ENCODE data around the gene EGFR. TPM values are rescaled to one million over a fixed set of nuclear protein-coding genes. Genes with fewer than 3 reads are reported as not detected.

The EGFR gene
- total RNA-seq, 2 donors from 2014 or later, result 42.5 to 44.2 TPM

DNA sequence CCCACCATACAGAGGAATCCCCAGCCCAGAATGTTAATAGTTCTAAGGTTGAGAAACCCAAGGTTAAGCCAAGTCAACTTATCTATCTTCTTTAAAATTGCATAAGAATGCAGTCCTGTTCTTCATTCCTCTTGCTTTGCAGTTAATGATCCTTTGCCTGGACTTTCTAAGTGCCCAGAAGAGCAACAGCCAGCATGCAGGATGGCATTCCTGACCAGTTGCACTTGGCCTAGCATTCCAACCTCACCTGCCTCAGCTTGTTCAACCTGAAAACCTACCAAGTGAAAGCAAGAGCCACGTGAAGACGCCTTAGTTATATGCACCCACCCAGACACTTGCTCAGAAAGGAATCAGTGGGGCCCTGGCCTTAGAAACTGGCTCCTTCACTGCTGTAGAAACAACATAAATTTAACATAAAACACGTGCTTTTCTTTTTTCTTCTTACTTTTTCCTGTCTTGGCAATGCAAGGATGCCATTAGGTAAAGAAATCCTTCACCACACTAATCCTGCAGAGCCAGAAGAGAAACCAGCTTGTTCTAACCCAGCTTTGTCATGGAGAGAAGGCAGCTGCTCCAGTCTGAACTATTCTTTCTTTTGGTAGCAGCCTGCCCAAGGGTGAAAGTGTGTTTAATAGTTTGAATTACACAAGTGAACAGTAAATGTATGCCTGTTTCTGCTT is 25.0 kb downstream of the EGFR start:
- Histone ChIP-seq H3K27ac (no peak overlapping the region), H3K36me3 (replicated peaks in 1 of 2; ENCODE audit: insufficient read depth in 1 of 2, low read depth in 2 of 2) (no peaks in the 10 kb centered on the region), H3K4me3 (no peak overlapping the region), H3K4me1 (peaks cover 24% of the 10 kb centered on the region), H3K9me3 (no peaks in the 10 kb centered on the region), H3K27me3 (no peaks in the 10 kb centered on the region)
- WGBS, 2 donors, result 88% methylated on average over 3 of the region's 3 CpGs
- intact Hi-C loops (cut with DNase I), result no loop called here
- ATAC-seq (no peak), DNase-seq (no peak)
- TF ChIP-seq POLR2A (IDR thresholded peaks at IDR 0.05), result no peak
- TF ChIP-seq, protein P1, sequence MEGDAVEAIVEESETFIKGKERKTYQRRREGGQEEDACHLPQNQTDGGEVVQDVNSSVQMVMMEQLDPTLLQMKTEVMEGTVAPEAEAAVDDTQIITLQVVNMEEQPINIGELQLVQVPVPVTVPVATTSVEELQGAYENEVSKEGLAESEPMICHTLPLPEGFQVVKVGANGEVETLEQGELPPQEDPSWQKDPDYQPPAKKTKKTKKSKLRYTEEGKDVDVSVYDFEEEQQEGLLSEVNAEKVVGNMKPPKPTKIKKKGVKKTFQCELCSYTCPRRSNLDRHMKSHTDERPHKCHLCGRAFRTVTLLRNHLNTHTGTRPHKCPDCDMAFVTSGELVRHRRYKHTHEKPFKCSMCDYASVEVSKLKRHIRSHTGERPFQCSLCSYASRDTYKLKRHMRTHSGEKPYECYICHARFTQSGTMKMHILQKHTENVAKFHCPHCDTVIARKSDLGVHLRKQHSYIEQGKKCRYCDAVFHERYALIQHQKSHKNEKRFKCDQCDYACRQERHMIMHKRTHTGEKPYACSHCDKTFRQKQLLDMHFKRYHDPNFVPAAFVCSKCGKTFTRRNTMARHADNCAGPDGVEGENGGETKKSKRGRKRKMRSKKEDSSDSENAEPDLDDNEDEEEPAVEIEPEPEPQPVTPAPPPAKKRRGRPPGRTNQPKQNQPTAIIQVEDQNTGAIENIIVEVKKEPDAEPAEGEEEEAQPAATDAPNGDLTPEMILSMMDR (IDR thresholded peaks at IDR 0.05), result no peak

DNA sequence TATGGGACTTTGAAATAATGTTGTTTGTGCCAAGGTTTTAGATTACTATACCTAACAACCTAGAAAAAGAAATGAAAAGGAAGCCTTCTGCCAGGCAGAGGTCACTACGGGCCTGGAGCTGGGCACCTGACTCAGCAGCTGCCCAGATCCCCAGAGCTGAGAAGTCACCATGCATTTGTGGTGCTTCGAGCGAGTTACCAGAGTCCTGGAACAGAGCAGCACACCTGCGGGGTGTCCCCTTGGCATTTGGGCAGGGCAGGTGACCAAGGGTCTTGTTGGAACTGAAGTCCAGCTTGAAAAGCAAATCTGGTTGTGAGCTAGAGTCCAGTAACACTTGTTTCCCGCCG is 25.5 kb downstream of the EGFR start:
- Histone ChIP-seq H3K36me3 (replicated peaks in 1 of 2; ENCODE audit: insufficient read depth in 1 of 2, low read depth in 2 of 2) (no peaks in the 10 kb centered on the region), H3K4me3 (no peak overlapping the region), H3K4me1 (peaks cover 29% of the 10 kb centered on the region), H3K9me3 (no peaks in the 10 kb centered on the region), H3K27me3 (no peaks in the 10 kb centered on the region), H3K27ac (no peak overlapping the region)
- 54 to 63% methylated on average over 6 of the region's 6 CpGs for WGBS, 2 donors
- ATAC-seq, result no peak
- TF ChIP-seq, protein P1 (IDR thresholded peaks at IDR 0.05), result no peak
- TF ChIP-seq POLR2A (IDR thresholded peaks at IDR 0.05), result no peak
- intact Hi-C loops (cut with DNase I), result no loop called here
- DNase-seq, result peak in 2 of 4 donors; percentile 28 to 53

DNA sequence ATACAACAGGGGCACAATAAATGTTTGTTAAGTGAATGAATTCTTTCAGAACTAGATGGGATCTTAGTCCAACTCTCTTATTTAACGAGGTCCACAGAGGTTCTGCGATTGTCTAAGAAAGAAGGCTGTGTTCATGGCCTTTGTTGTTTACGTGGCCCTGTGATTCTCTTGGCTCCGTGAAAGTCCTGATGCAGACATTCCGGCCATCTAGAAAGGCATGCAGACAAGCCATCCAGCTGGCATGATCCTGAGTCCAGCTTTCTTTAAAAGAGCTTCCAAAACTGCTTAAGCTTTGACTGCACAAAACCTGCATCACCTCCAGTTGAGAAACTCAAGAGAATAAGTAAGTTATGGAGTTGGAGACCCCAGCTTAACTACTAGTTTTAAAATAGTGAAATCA is 26.0 kb downstream of the EGFR start:
- Histone ChIP-seq H3K4me3 (no peak overlapping the region), H3K27me3 (no peaks in the 10 kb centered on the region), H3K4me1 (peaks cover 29% of the 10 kb centered on the region), H3K27ac (no peak overlapping the region), H3K9me3 (no peaks in the 10 kb centered on the region), H3K36me3 (replicated peaks in 1 of 2; ENCODE audit: insufficient read depth in 1 of 2, low read depth in 2 of 2) (no peaks in the 10 kb centered on the region)
- DNase-seq (no peak), ATAC-seq (no peak)
- intact Hi-C loops (cut with DNase I), result no loop called here
- WGBS, 2 donors, result 62 to 75% methylated on average over 5 of the region's 5 CpGs
- TF ChIP-seq, protein P1 (IDR thresholded peaks at IDR 0.05), result no peak
- TF ChIP-seq POLR2A (IDR thresholded peaks at IDR 0.05), result no peak

DNA sequence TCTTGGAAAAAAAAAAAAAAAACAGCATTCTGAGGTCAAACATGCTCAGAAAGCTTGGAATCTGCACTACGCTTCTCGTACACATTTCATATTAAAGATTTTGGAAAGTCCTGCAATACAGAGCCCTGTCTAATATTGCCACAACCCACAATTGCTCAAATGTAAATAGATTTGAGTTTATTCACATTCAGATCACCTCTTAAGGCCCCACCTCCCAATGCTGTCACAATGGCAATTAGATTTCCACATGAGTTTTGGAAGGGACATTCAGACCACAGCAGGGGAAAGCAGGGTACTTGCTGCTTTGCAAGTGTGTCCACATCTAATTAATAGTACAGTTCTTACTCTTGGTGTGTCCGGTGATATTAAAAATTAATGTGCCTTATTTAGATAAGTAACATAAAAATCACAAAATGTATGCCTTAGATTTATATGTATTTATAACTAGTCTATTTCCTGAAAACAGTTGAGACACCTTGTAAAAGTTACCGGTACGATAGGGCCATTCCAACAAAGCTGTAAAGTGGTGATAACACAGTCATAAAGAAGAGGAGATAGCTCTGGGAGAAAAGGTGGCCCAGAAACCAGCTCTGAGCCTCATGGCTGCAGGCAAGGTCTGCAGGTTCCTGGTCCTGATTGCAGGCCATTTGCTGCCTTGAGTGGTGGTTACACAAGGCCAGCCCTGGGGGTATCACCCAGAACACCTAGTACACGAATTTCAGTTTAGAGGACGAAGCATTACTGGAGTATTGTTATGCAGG is 27.9 kb downstream of the EGFR start:
- DNase-seq (no peak), ATAC-seq (no peak)
- Histone ChIP-seq H3K4me3 (no peak overlapping the region), H3K27me3 (no peaks in the 10 kb centered on the region), H3K36me3 (replicated peaks in 1 of 2; ENCODE audit: insufficient read depth in 1 of 2, low read depth in 2 of 2) (no peaks in the 10 kb centered on the region), H3K4me1 (peaks cover 29% of the 10 kb centered on the region), H3K9me3 (no peaks in the 10 kb centered on the region), H3K27ac (no peak overlapping the region)
- 87 to 91% methylated on average over 7 of the region's 7 CpGs for WGBS, 2 donors
- TF ChIP-seq POLR2A (IDR thresholded peaks at IDR 0.05), result no peak
- TF ChIP-seq, protein P1 (IDR thresholded peaks at IDR 0.05), result no peak
- intact Hi-C loops (cut with DNase I), result no loop called here
